ENCODE results near the gene ANKLE1. TPM values are rescaled to one million over a fixed set of nuclear protein-coding genes. Genes with fewer than 3 reads are reported as not detected.
"Not testable (repeated sequence)": the region's sequence is repeated elsewhere in the genome, so short reads cannot be mapped to it uniquely, and the experiment has no call there.

The ANKLE1 gene
- polyA plus RNA-seq, 4 donors = 0.86 to 2.3 (median 1.3) TPM

GRCh38 chr19:17246681-17247425, 34.8 kb upstream of the ANKLE1 start:
- no peak for DNase-seq (ENCODE audit: low read depth in 4 of 4, low spot score in 2 of 4)

- DNase-seq (ENCODE audit: low read depth in 4 of 4, low spot score in 2 of 4) = no peak
Observed at GRCh38 chr19:17248011-17248776, 33.5 kb upstream of the ANKLE1 start.

DNA sequence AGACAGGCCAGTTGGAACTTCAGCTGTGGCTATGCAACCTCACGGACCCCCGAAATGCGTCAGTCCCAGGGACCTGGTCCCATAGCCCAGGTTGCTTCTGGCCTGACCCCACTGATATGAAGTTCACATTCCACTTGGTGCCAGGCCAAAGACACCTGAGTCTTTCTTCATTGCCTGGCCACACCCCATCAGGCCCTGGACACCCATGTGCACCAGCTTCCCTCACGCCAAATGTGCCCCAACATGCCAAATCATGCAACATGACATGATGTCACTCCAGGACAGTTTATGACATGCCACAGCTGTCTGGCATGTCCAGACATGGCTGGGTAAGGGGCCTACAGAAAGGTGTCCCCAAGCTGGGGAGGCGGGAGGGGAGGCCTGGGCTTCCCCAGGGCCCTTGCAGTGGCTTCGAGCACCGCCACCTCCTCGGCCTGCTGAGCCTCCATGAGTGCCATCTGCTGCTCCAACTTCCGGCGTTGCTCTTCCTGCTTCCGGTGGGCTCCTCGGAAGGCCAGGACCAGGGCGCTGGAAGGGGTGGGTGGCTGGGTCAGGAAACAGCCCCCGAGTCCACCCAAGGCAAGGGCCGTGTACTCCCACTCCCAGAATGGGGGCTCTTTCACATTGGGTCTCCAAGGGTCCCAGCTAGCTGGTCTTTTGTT, 31.7 kb upstream of the ANKLE1 start:
- no peak for DNase-seq (ENCODE audit: low read depth in 4 of 4, low spot score in 2 of 4)

DNA sequence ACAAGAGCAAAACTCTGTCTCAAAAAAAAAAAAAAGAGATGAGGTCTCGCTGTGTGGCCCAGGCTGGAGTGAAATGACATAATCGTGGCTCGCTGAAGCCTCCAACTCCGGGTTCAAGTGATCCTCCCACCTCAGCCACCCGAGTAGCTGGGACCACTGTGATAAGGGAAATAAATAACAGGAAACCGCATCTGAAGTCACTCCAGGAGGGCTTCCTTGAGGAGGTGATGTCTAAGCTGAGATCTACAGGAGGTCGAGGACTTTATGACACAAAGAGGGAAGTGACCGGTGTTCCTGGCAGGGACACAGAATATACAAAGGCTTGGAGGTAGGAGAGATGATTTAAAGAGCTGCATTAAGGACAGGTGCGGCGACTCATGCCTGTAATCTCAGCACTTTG, 27.1 kb upstream of the ANKLE1 start:
- DNase-seq (ENCODE audit: low read depth in 4 of 4, low spot score in 2 of 4) = no peak

DNA sequence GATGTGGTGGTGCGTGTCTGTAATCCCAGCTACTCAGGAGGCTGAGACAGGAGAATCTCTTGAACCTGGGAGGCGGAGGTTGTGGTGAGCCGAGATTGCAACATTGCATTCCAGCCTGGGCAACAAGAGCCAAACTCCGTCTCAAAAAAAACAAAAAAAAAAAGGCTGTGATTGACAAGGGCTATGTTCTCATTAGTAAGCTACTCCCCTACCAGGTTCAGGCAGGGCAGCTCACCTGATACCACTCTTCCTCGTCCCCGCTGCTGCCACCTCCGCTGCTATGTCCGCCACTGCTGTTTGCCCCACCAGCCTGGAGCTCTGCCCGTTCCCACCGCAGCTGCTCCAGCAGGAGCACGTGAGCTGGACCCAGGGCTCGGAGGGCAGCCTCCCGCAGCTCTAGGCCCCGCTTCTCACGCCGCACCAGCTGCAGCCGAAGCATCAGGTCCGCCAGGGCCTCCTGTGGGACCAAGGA, 26.5 kb upstream of the ANKLE1 start:
- no peak for DNase-seq (ENCODE audit: low read depth in 4 of 4, low spot score in 2 of 4)

- DNase-seq (ENCODE audit: low read depth in 4 of 4, low spot score in 2 of 4) = no peak
Observed at GRCh38 chr19:17256130-17256529, 25.6 kb upstream of the ANKLE1 start.

- no peak for DNase-seq (ENCODE audit: low read depth in 4 of 4, low spot score in 2 of 4)
Observed at GRCh38 chr19:17259118-17259780, 22.5 kb upstream of the ANKLE1 start.

DNA sequence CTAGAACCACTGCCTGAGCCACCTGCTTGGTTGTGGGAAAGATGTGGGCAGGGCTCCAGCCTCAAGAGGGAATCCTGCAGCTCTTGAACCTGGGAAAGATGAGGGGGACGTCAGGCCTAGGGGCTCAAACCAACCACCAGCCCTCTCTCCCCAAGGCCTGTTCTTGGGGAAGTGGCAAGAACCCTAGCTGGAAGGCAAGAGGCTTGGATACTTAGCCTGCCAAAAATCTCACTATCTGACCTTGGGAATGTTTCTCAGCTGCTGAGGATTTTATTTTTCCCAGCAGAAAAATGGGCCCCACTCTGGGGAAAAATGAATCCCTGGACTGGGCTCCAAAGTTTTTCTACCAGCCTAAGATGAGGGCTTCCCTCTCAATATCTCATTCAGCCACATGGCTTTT, 21.8 kb upstream of the ANKLE1 start:
- no peak for DNase-seq (ENCODE audit: low read depth in 4 of 4, low spot score in 2 of 4)

- no peak for DNase-seq (ENCODE audit: low read depth in 4 of 4, low spot score in 2 of 4)
Observed at GRCh38 chr19:17260842-17261325, 20.8 kb upstream of the ANKLE1 start.

DNA sequence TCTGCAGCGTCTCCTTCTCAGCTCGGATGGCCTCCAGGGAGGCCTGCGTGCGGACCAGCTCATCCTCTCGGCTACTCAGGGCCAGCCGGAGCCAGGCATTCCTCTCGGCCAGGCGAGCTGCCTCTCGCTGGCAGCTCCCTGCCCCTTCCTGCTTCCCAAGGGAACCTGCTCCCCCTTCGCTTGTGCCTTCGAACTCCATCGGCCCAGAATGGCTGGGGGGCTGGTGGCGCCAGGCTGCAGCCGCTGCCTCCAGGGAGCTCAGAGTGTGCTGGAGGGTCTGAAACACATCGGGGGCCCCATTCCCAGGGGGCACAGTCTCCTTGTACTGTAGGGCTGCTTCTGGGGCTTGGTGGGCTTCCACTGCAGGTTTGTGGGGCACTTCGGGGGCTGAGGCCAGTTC, 19.1 kb upstream of the ANKLE1 start:
- no peak for DNase-seq (ENCODE audit: low read depth in 4 of 4, low spot score in 2 of 4)

- no peak for DNase-seq (ENCODE audit: low read depth in 4 of 4, low spot score in 2 of 4)
Observed at GRCh38 chr19:17263712-17264640, 17.7 kb upstream of the ANKLE1 start.

DNA sequence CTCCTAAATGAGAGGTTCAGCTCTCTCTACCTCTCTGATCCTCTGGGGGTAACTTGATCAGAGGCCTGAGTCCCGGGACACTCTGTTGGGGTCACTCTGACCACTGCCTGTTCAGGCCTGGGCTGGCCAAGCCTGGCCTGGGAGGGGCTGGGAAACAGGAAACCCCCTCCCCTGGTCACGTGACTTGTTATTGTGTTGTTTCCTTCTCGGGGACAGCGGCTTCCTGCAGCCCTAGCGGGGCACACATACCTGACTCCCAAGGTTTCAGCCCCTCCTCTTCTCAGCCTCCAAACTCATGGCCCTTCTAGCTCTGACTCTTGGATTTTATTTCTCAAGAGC, 17.1 kb upstream of the ANKLE1 start, which contains the start of gene USHBP1:
USHBP1 (minus strand) TSS at position 105 of the 339 bp plus-strand sequence. CDS start 446 bp downstream, outside the sequence.
- DNase-seq (ENCODE audit: low read depth in 4 of 4, low spot score in 2 of 4) = no peak

DNA sequence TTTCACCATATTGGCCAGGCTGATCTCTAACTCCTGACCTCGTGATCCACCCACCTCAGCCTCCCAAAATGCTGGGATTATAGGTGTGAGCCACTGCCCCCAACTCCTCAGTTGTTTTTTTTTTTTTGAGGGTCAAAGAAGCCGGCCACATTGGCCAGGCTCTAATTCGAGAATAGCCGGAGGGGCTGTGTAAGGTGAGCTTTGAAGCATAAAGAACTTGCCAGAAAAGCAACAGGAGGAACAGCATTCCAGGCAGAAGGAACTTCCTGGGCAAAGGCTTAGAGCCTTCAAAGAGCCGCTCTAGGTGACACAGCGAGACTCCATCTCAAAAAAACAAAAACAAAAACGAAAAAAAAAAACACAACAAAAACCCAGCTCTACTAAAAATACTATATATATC, 15.7 kb upstream of the ANKLE1 start:
- DNase-seq (ENCODE audit: low read depth in 4 of 4, low spot score in 2 of 4) = no peak

- no peak for DNase-seq (ENCODE audit: low read depth in 4 of 4, low spot score in 2 of 4)
Observed at GRCh38 chr19:17266589-17266974, 15.1 kb upstream of the ANKLE1 start.

DNA sequence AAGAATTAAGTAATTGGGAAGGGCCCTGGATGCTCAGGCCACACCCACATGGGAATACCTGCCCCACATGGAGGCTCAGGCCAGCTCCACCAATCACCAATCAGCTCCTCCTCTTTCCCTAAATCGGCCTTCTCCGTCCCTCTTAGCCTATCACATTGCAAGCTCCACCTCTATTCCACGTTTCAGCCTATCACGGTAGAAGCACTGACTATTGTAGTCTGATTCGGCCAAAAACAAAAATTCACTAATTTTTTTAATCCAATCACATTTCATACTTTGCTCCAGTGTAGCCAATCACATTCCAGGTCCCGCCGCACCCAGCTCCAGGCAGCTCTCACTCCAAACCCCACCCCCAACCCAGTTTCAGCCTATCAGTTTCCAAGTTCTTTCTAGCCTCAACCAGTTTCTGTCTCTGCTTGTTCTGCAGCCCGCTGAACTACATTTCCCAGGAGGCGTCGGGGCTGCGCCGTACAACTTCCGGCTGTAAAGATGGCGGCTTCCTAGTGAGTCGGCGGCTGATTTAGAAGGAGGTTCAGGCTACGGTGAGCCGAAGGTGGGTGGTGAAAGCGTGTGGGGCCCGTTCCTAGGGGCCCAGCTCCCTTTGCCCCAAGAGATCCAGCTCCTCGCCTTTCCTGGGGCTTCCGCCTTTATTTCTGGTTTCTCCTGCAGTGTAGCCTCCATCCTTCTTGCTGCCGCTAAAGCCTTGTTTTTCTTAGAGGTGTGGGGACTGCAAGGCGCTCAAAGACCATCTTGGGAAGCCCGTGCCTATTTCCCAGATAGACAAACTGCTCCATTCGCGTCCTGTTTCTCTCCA, 14.5 kb upstream of the ANKLE1 start, which contains the start of gene BABAM1:
BABAM1 (plus strand) TSS at position 469 of the 814 bp plus-strand sequence. CDS start 1,364 bp downstream, outside the sequence.
- DNase-seq (ENCODE audit: low read depth in 4 of 4, low spot score in 2 of 4) = peak; percentile 89 to 99 (median 94)

DNA sequence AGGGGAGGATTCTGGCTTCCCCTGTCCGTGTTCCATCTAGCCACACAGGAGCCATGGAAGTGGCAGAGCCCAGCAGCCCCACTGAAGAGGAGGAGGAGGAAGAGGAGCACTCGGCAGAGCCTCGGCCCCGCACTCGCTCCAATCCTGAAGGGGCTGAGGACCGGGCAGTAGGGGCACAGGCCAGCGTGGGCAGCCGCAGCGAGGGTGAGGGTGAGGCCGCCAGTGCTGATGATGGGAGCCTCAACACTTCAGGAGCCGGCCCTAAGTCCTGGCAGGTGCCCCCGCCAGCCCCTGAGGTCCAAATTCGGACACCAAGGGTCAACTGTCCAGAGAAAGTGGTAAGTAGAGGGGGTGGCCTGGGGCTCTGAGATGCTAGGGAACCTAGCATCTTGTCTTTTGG, 12.9 kb upstream of the ANKLE1 start:
- DNase-seq (ENCODE audit: low read depth in 4 of 4, low spot score in 2 of 4) = no peak

DNA sequence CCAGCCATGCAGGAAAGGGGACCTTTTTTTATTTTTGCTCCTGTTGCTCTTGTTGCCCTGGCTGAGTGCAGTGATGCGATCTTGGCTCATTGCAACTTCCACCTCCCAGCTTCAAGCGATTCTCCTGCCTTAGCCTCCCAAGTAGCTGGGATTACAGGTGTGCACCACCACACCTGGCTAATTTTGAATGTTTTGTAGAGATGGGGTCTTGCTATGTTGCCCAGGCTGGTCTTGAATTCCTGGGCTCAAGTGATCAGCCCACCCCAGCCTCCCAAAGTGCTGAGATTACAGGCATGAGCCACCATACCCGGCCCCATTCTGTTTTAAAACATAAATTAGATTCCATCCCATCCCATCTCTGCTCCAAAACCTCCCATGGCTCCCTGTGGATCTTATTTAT, 6.8 kb upstream of the ANKLE1 start:
- not testable (repeated sequence) for DNase-seq (ENCODE audit: low read depth in 4 of 4, low spot score in 2 of 4)

- no peak for DNase-seq (ENCODE audit: low read depth in 4 of 4, low spot score in 2 of 4)
Observed at GRCh38 chr19:17275441-17276175, 6.1 kb upstream of the ANKLE1 start.
